Thyroid gland (tissue), 4 donors: ENCODE data around the gene RBM5.

Experiments used
- CTCF ChIP-seq, 6 experiments: fragments of 200-600 bp in 3 of 6; fragments of 450-650 bp in 3 of 6; sonication (generic) in 3 of 6; IDR thresholded peaks; one replicate each; pipeline ENCODE4 v1.5.1; 2016 to 2019; ENCODE audit warnings: antibody characterized with exemption in 6 of 6, mild to moderate bottlenecking in 2 of 6, inconsistent platforms in 1 of 6, moderate library complexity in 1 of 6
- POLR2A ChIP-seq, 2 donors: fragments of 450-650 bp; IDR thresholded peaks; one replicate each; pipeline ENCODE4 v1.6.1; 2017; ENCODE audit warnings: antibody characterized with exemption in 2 of 2, mild to moderate bottlenecking in 2 of 2, moderate library complexity in 1 of 2

- no peak for TF ChIP-seq CTCF (IDR thresholded peaks at IDR 0.05)
- TF ChIP-seq POLR2A (IDR thresholded peaks at IDR 0.05): no peak
Observed at GRCh38 chr3:50112462-50112861, 23.7 kb downstream of the RBM5 start.
